ENCODE results near the gene KHK. TPM values are rescaled to one million over a fixed set of nuclear protein-coding genes. Genes with fewer than 3 reads are reported as not detected.

KHK gene
- total RNA-seq, 1 experiment from 2014 or later, result 1.5 TPM

- no peak for TF ChIP-seq CTCF (IDR thresholded peaks at IDR 0.05)
- TF ChIP-seq REST (IDR thresholded peaks at IDR 0.05; ENCODE audit: insufficient read depth in 1 of 2, low read depth in 2 of 2, low read length in 1 of 2), result no peak
- TF ChIP-seq SIN3A (IDR thresholded peaks at IDR 0.05; ENCODE audit: borderline replicate concordance, insufficient read depth, low read depth, low read length), result no peak
- TF ChIP-seq POLR2AphosphoS5 (IDR thresholded peaks at IDR 0.05; ENCODE audit: low read depth, low read length), result no peak
- no peak for TF ChIP-seq TCF7L2 (IDR thresholded peaks at IDR 0.05; ENCODE audit: low read depth, low read length)
- no peaks in the 10 kb centered on the region for H3K9me3 ChIP-seq (ENCODE audit: control insufficient read depth, insufficient read depth, low read depth, low read length)
- H3K4me3 ChIP-seq (ENCODE audit: low read depth in 2 of 2, low read length in 2 of 2), result no peak overlapping the region
- H3K27ac ChIP-seq (ENCODE audit: low read length), result no peak overlapping the region
- H3K36me3 ChIP-seq (ENCODE audit: control insufficient read depth, insufficient read depth, low read length), result peaks cover 9% of the 10 kb centered on the region
- no peaks in the 10 kb centered on the region for H3K27me3 ChIP-seq (ENCODE audit: control insufficient read depth, insufficient read depth, low read length)
- peaks cover 3% of the 10 kb centered on the region for H3K4me1 ChIP-seq (ENCODE audit: control insufficient read depth, insufficient read depth, low read length)
- ATAC-seq, result no peak
- in situ Hi-C loops (cut with HindIII; ENCODE audit: low pct_unique_long_range_greater_than_20kb, low sequenced_read_pairs), result no loop called here
- intact Hi-C loops (cut with micrococcal nuclease; ENCODE audit: unreplicated experiment), result no loop called here
- POLR2A ChIA-PET, result interaction anchor here (0.6 to 1.1 kb wide), 2 partner anchors 17 to 43 kb away, joined by 3 to 6 read pairs; partner anchors contain the start of gene OST4
- CTCF ChIA-PET, result no interaction called here
- no peak for DNase-seq (ENCODE audit: low read depth, low spot score)
- BruUV-seq (replicated peaks), result no TSS peak
Measured at GRCh38 chr2:27054721-27055120, 31.9 kb upstream of the KHK start.

GRCh38 chr2:27057184-27057583, 29.4 kb upstream of the KHK start:
- no peak for ATAC-seq
- H3K9me3 ChIP-seq (ENCODE audit: control insufficient read depth, insufficient read depth, low read depth, low read length), result no peaks in the 10 kb centered on the region
- no peak overlapping the region for H3K4me3 ChIP-seq (ENCODE audit: low read depth in 2 of 2, low read length in 2 of 2)
- H3K36me3 ChIP-seq (ENCODE audit: control insufficient read depth, insufficient read depth, low read length), result peaks cover 6% of the 10 kb centered on the region
- intact Hi-C loops (cut with micrococcal nuclease; ENCODE audit: unreplicated experiment) (no loop called here), in situ Hi-C loops (cut with HindIII; ENCODE audit: low pct_unique_long_range_greater_than_20kb, low sequenced_read_pairs) (no loop called here)
- TF ChIP-seq TCF7L2 (IDR thresholded peaks at IDR 0.05; ENCODE audit: low read depth, low read length) (no peak), POLR2AphosphoS5 (IDR thresholded peaks at IDR 0.05; ENCODE audit: low read depth, low read length) (no peak), REST (IDR thresholded peaks at IDR 0.05; ENCODE audit: insufficient read depth in 1 of 2, low read depth in 2 of 2, low read length in 1 of 2) (no peak), CTCF (IDR thresholded peaks at IDR 0.05) (no peak), SIN3A (IDR thresholded peaks at IDR 0.05; ENCODE audit: borderline replicate concordance, insufficient read depth, low read depth, low read length) (no peak)
- no TSS peak for BruUV-seq (replicated peaks)
- ChIA-PET POLR2A (interaction anchor here (0.7 kb wide), 1 partner anchor 117 kb away, joined by 4 read pairs; no protein-coding TSS in a partner anchor), CTCF (no interaction called here)
- no peak for DNase-seq (ENCODE audit: low read depth, low spot score)
- H3K4me1 ChIP-seq (ENCODE audit: control insufficient read depth, insufficient read depth, low read length), result peaks cover 3% of the 10 kb centered on the region; the same call in 1 of the 2 replicates
- H3K27me3 ChIP-seq (ENCODE audit: control insufficient read depth, insufficient read depth, low read length), result no peaks in the 10 kb centered on the region
- no peak overlapping the region for H3K27ac ChIP-seq (ENCODE audit: low read length)

All from Panc1 (cell line).